HG02623 (cell line): Measurements from ENCODE around the gene IFIT5.
A peak's percentile ranks its signal among the peaks of the same experiment; 100 is the strongest.
"Not testable (repeated sequence)": the region's sequence is repeated elsewhere in the genome, so short reads cannot be mapped to it uniquely, and the experiment has no call there.

Experiments used
- ATAC-seq: cut with Tn5 transposase; IDR thresholded peaks from one replicate; pipeline ENCODE4 v1.9.1; 2021; ENCODE audit warnings: moderate library complexity; ENCODE audit not compliant: unreplicated experiment

IFIT5 gene

DNA sequence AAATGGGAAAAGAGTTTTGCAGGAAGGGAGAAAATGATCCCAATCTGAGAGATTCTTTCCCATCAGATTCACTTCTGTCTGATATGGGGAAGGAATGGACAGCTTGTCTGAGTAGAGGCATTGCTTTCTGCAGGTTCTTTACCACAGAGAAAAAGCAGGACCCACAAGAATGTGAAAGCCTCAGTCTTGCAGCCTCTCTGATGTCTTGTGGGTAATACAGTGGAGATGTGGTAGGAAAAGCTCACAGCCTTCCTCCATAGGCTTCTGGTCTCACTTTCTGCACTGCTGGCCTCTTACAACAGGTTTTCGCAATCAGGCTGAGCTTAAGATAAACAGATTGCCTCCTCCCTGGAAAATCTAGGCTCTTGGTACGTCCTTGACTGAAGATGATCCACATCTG lies 21.4 kb upstream of the IFIT5 start:
- no peak for ATAC-seq

DNA sequence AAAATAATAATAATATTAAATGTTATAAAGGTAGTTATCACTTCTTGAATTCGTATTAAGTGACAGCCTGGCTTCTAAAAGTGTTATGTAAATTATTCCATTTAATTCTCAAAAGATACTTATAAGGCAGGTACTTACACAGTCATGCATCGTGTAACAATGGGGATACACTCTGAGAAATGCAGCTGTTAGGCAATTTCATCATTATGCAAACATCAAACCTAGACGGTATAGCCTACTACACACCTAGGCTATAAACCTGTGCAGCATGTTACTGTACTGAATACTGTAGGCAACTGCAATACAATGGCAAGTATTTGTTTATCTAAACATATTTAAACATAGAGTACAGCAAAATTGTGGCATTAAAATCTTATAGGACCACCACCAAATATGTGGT lies 20.5 kb upstream of the IFIT5 start:
- no peak for ATAC-seq

DNA sequence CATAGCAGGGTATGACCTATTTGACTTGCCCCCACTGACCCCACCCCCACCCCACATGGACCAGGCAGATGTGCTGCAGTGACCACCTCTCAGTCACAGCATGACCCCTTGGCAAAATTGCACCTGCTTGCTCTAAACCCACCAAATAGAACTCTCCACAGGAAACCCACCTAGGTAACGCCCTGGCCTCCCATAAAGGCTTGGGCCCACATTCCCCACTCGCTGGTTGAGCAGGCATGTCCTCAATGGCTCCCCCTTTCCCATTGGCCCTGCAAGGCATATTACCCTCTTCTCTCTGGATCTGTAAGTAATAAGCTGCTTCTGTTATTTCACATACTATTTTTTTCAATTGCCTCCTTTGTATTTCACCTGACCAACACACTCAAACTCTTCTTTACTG lies 19.2 kb upstream of the IFIT5 start:
- no peak for ATAC-seq

DNA sequence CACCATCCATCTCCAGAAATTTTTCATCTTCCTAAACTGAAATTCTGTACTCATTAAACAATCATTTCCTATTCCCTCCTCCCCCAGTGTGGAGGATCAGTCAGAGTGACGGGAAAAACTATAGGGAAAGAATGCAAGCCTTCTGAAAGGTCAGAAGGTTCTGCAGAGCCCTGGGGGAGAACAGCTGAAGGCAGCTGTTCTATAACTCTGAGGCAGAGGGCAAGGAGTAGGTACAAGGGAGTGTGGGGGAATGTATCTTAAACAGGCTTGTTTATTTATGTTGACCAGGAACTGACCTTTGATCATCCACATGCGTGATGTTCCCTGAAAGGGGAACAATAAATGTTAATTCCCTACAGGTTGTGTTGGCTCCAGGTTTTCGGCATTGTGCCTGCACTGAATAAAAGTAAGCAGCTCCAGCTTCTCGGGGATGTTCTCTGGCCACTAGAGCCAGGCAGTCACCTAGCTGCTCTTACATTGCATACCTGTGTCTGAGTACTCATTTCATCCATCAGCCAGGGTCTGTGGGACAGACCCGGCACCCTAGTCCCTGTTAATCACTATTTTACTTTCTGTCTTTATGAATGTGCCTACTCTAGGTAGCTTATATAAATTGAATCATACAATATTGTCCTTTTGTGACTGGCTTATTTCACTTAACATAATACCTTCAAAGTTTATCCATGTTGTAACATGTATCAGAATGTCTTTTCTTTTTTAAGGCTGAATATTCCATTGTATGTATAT lies 16.2 kb upstream of the IFIT5 start:
- no peak for ATAC-seq

DNA sequence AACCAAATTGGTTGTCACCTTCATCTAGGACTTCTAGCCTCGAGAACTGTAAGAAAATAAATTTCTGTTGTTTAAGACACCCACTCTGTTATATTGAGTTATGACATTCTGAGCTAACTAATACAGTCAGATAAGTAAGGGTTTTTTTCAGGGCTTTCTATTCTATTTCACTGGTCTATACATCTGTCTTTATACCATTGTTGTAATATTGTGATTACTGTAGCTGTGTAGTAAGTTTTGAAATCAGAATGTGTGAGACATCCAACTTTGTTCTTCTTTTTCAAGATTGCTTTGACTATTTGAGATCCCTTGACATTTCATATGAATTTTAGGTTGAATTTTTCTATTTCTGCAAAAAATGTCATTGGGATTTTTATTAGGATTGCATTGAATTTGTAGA lies 14.4 kb upstream of the IFIT5 start:
- ATAC-seq: no peak

DNA sequence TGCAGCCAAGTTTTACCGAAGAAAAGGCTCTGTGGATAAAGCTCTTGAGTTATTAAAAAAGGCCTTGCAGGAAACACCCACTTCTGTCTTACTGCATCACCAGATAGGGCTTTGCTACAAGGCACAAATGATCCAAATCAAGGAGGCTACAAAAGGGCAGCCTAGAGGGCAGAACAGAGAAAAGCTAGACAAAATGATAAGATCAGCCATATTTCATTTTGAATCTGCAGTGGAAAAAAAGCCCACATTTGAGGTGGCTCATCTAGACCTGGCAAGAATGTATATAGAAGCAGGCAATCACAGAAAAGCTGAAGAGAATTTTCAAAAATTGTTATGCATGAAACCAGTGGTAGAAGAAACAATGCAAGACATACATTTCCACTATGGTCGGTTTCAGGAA lies 11.3 kb upstream of the IFIT5 start:
- ATAC-seq: no peak

DNA sequence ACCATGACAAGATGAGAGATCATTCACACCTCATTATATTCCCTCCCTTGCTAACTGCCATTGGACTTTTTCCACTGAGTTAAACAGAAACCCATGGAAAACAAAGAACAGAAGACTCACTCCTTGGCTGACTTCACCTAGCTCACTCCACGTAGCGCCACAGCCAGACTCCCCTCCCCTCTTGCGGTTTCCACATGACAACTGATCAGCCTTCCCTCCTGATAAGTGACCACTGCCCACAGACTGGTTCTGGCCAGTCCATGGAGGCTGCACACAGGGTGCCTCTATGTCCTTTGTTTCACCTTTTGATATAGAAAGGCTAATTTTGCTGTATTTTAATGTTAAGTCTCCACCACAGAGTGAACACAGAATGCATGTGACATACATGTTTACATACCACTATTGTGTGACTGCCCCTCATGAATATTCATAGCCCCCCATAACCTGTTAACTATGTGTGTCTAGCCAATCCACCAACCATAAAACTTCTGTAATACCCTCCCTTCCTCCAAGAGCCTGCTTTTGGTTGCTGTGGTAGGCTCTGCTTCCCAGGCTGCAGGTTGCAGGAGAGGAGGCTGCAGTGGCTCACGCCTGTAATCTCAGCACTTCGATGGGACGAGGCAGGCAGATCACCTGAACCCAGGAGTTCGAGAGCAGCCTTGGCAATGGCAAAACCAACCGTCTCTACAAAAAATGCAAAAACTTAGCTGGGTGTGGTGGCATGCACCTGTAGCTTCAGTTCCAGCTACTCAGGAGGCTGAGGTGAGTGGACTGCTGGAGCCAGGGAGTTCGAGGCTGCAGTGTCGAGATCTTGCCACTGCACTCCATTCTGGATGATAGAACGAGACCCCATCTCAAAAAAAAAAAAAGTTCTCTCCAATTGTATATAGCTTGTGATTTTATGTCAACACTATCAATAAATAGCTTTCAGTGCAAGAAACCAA lies 10.0 kb upstream of the IFIT5 start:
- ATAC-seq: no peak

DNA sequence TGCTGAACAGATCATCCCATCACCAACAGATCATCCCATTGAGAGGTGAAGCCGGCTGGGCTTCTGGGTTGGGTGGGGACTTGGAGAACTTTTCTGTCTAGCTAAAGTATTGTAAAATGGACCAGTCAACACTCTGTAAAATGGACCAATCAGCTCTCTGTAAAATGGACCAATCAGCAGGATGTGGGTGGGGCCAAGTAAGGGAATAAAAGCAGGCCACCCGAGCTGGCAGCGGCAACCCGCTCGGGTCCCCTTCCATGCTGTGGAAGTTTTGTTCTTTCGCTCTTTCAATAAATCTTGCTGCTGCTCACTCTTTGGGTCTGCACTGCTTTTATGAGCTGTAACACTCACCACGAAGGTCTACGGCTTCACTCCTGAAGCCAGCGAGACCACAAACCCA lies 8.2 kb upstream of the IFIT5 start:
- ATAC-seq: not testable (repeated sequence)

DNA sequence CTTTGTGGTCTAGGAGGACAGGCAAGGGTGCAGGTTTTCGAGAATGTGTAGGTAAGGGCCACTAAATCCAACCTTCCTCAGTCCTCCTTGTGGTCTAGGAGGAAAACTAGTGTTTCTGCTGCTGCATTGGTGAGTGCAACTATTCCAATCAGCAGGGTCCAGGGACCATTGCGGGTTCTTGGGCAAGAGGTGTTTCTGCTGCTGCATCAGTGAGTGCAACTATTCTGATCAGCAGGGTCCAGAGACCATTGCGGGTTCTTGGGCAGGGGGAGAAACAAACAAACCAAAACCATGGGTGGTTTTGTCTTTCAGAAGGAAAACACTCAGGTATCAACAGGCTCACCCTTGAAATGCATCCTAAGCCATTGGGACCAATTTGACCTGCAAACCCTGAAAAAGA lies 6.6 kb upstream of the IFIT5 start:
- ATAC-seq: not testable (repeated sequence)

DNA sequence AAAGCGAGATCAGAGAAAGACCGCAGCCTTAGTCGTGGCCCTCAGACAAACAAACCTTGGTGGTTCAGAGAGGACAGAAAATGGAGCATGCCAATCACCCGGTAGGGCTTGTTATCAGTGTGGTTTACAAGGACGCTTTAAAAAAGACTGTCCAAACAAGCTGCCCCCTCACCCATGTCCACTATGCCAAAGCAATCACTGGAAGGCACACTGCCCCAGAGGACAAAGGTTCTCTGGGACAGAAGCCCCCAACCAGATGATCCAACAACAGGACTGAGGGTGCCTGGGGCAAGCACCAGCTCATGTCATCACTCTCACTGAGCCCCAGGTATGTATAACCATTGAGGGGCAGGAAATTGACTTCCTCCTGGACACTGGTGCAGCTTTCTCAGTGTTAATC lies 5.1 kb upstream of the IFIT5 start:
- not testable (repeated sequence) for ATAC-seq

DNA sequence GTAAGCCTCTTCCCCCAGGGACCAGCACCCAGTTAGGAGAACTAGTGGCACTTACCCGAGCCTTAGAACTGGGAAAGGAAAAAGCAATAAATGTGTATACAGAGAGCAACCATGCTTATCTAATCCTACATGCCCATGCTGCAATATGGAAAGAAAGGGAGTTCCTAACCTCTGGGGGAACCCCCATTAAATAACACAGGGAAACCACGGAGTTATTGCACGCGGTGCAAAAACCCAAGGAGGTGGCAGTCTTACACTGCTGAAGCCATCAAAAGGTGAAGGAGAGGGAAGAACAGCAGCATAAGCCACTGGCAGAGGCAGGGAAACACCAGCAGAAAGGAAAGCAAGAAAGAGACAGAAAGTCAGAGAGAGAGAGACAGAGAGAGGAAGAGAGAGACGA lies 3.8 kb upstream of the IFIT5 start:
- not testable (repeated sequence) for ATAC-seq

DNA sequence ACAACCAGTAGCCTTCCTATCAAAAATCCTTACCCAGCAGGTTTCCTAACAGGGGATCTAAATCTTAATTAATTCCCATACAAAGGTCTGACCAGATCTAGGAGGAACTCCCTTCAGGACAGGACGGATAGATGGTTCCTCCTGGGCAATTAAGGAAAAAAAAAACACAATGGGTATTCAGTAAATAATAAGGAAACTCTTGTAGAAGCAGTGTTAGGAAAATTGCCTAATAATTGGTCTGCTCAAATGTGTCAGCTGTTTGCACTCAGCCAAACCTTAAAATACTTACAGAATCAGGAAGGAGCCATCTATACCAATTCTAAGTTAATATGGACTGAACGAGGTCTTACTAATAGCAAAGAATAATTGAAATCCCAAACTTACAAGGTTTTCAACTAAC lies 3.2 kb upstream of the IFIT5 start:
- not testable (repeated sequence) for ATAC-seq

DNA sequence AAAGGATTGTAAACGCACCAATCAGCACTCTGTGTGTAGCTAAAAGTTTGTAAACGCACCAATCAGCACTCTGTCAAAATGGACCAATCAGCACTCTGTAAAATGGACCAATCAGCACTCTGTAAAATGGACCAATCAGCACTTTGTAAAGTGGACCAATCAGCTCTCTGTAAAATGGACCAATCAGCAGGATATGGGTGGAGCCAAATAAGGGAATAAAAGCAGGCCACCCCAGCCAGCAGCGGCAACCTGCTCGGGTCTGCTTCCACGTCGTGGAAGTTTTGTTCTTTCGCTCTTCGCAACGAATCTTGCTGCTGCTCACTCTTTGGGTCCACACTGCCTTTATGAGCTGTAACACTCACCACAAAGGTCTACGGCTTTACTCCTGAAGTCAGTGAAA lies 2.1 kb upstream of the IFIT5 start:
- not testable (repeated sequence) for ATAC-seq

DNA sequence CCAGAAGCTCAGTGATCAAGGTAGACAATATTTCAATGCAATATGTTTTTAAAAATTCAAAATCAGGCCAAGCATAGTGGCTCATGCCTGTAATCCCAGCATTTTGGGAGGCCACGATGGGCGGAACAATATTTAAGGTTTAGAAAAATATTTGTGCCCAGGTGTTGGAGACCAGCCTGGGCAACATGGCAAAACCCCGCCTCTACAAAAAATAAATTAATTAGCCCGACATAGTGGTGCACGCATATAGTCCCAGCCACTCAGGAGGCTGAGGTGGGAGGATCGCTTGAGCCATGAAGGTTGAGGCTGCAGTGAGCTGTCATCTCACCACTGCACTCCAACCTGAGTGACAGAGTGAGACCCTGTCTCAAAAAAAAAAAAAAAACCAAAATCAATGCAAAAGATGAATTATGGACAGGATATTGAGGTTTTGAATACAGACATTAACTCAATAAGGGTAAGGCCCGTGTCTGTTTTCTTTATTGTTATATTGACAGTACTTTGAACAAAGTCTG lies 913 bp upstream of the IFIT5 start:
- no peak for ATAC-seq

DNA sequence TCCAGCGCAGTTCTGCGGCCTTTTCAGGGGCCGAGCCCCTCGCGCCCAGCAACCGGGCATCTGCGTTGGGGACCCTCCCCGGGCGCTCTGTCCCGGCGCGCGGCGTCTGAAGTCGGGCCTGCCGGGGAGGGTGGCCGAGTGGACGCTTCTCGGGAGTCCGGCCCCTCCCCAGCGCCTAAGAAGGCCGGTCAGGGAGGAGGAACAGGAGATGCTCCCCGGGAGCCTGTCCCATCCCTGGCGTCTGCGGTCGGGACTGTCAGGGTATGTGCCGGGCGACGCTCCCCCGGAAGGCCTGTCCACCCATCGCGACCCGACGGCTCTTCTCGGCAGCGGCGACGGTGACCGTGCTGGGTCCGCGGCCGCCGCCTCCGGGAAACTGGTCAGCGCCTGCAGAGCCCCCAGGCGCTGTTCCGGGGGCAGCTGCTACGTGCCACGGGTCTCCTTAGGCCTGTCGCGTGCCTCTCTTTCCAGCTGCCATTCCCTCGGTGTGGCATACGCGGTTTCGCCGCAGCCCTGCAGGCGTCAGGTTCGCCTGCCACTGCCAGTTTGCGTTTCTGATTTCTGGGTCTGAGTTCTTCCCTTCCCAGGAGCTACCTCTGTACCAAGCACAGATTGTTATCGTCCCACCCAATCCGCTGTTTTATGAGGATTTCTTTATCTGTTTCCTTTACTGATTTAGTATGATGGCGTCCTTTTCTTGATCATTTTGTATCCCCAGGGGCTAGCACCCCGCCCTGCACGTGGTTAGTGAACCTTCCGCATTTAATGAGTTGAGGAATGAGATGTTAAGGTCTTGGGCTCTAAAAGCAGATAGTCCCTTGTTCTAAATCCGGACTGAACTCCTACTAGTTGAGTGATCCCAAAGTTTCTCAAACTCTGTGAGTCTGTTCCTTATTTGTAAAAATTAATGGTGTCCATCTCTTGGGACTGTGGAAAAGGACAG lies 782 bp downstream of the IFIT5 start:
- ATAC-seq: peak; percentile 31

DNA sequence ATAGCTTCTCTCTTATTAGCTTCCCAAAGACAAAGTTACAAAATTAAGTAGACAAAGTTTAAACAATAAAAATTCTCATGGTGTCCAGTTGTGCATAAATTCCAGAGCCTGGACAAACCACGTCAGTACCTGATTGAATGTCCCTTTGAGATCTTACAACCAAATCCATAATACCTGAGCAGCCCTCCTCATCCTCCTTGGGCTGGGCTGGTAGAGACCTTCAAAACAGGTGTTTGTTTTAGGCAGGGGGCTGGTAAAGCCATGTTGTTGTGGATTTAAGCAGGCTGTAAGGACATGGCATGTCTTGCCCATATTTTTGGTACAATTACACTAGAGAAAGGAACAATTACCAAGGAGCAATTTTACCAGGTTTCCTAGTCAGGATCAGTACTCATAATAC lies 2.1 kb downstream of the IFIT5 start:
- no peak for ATAC-seq

DNA sequence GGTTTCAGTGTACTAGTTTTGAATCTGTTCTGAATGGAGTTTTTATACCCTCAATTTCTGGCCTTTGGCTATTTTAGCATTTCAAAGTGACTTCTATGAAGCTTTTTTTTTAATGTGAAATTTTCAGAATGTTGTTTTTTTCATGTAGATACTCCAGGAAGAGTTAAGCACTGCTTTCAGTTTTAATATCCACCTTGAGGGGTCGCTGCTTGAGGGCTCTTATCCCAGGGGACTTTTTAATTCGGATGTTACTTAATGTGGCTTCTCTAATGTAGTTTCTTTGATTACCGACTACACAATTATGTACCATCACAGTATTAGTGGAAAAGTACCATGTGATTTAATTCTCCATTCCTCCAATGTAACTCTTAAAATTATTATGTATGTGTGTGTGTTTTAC lies 5.2 kb downstream of the IFIT5 start:
- no peak for ATAC-seq

DNA sequence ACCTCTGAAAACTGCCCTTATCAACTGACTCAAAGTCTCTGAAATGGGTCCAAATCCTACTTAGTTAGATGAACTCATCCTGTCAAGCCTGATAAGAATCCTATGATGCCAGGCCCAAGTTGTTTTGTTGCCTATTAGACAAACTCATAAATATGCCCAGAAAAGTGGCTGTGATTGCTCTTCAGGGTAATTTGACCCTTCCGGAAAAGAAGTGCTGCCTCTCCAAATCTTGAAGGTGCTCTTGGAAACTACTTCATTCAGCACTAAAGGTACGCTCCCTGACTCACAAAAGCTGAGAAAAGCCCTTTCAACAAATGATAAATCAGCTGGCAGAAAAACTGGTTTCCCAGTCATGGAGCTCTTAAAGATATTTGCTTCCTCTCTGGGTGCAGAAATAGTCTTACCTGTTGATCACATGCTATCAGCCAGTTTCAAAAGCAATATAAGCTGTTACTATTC lies 6.7 kb downstream of the IFIT5 start:
- no peak for ATAC-seq

DNA sequence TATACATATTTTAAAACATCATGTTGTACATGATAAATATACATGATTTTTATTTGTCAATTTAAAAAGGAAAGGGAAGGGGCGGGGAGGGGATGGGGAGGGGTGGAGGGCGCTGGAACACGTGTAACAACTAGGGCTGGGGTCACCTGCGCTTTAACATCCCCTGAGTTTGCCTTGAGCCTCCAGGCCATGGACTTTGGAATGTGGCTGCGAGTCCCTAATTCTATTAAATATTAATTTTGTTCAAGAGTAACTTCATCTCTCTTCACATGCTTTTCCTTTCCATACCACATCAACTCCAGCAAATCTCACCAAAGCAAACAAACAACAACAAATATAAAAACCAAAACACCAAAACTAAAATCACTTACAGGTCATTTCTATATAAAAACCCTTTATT lies 10.6 kb downstream of the IFIT5 start:
- no peak for ATAC-seq

DNA sequence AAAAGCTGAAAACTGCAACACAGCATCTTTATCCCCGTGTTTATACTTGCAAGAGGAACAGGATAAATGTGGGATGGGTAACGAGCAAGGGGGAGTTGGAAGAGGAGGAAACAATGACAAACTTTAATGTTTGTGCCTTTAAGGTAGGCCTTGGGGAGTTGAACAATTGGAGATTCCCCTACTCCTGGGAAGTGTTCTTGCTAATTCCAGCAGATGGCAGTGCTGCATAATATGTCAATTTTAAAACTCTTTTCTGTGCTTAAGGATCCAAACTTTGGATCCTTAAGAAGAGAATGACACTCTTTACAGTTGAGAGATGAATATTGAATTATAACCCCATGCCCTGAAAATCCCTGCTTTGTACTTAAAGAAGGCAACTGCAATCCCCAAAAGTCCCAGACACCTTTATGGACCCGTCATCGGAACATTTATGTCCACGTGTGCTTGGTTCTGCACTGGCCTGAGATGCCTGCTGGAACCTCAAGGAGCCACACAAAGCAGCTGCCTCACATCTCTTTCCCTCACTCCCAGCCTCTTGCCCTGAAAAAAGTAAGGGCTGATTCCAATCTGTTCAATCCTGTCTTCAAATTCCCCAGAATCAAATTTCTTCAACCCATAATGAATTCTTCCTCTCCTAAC lies 12.0 kb downstream of the IFIT5 start:
- ATAC-seq: no peak
